Activated naive CD8-positive, alpha-beta T cell treated with anti-CD3 and anti-CD28 coated beads, Interleukin-2, amount 50 U/mL, for 16 hours (primary cell): ENCODE results near the gene PLXNA2.
A peak's percentile ranks its signal among the peaks of the same experiment; 100 is the strongest.

ENCODE experiments used
- DNase-seq: peaks from one replicate; pipeline ENCODE4 v3.0.0-alpha.2; 2020; ENCODE audit warnings: low read depth, low spot score

Gene PLXNA2

GRCh38 chr1:208243967-208244916 is at the start of gene PLXNA2:
PLXNA2 (minus strand) TSS chr1:208244384; CDS start chr1:208217922, 26,462 bp downstream.
- peak; percentile 6 for DNase-seq

- DNase-seq = no peak
Measured at GRCh38 chr1:208292908-208293307, 48.7 kb upstream of the PLXNA2 start.

GRCh38 chr1:208291923-208292711 is 47.9 kb upstream of the PLXNA2 start:
- DNase-seq = no peak

GRCh38 chr1:208291129-208291528 is 46.9 kb upstream of the PLXNA2 start:
- DNase-seq = no peak

GRCh38 chr1:208289716-208290115 is 45.5 kb upstream of the PLXNA2 start:
- no peak for DNase-seq

- no peak for DNase-seq
Measured at GRCh38 chr1:208288495-208288894, 44.3 kb upstream of the PLXNA2 start.

- DNase-seq = no peak
Measured at GRCh38 chr1:208280681-208281450, 36.7 kb upstream of the PLXNA2 start.

- no peak for DNase-seq
Measured at GRCh38 chr1:208279826-208280588, 35.8 kb upstream of the PLXNA2 start.

- DNase-seq = no peak
Measured at GRCh38 chr1:208278638-208279037, 34.5 kb upstream of the PLXNA2 start.

GRCh38 chr1:208276757-208277435 is 32.7 kb upstream of the PLXNA2 start:
- DNase-seq = no peak

- no peak for DNase-seq
Measured at GRCh38 chr1:208275083-208275482, 30.9 kb upstream of the PLXNA2 start.

- DNase-seq = no peak
Measured at GRCh38 chr1:208273386-208274017, 29.3 kb upstream of the PLXNA2 start.

GRCh38 chr1:208272713-208273112 is 28.5 kb upstream of the PLXNA2 start:
- DNase-seq = no peak

GRCh38 chr1:208272311-208272710 is 28.1 kb upstream of the PLXNA2 start:
- no peak for DNase-seq

GRCh38 chr1:208271236-208271635 is 27.1 kb upstream of the PLXNA2 start:
- DNase-seq = no peak

GRCh38 chr1:208270651-208271141 is 26.5 kb upstream of the PLXNA2 start:
- no peak for DNase-seq

GRCh38 chr1:208269338-208269666 is 25.1 kb upstream of the PLXNA2 start:
- DNase-seq = no peak

- no peak for DNase-seq
Measured at GRCh38 chr1:208268541-208269337, 24.6 kb upstream of the PLXNA2 start.

GRCh38 chr1:208265525-208265924 is 21.3 kb upstream of the PLXNA2 start:
- no peak for DNase-seq
